HG03039 (cell line): ENCODE measurements around the gene PRMT5.
"Not testable (repeated sequence)": the region's sequence is repeated elsewhere in the genome, so short reads cannot be mapped to it uniquely, and the experiment has no call there.

Source experiments
- ATAC-seq: cut with Tn5 transposase; IDR thresholded peaks from one replicate; pipeline ENCODE4 v1.9.1; 2021; ENCODE audit warnings: mild to moderate bottlenecking, moderate library complexity; ENCODE audit not compliant: unreplicated experiment

The PRMT5 gene

GRCh38 chr14:22935156-22935555, 6.0 kb upstream of the PRMT5 start:
- no peak for ATAC-seq

GRCh38 chr14:22932146-22932545, 3.0 kb upstream of the PRMT5 start:
- ATAC-seq = no peak

- no peak for ATAC-seq
Measured at GRCh38 chr14:22929961-22930364, 787 bp upstream of the PRMT5 start.

GRCh38 chr14:22928237-22929103, 706 bp downstream of the PRMT5 start:
- ATAC-seq = no peak

GRCh38 chr14:22926316-22926715, 2.9 kb downstream of the PRMT5 start:
- ATAC-seq = no peak

GRCh38 chr14:22925513-22925912, 3.7 kb downstream of the PRMT5 start:
- ATAC-seq = no peak

- ATAC-seq = no peak
Measured at GRCh38 chr14:22923746-22924145, 5.4 kb downstream of the PRMT5 start.

GRCh38 chr14:22922294-22922693, 6.9 kb downstream of the PRMT5 start:
- no peak for ATAC-seq

GRCh38 chr14:22920697-22921096, 8.5 kb downstream of the PRMT5 start:
- no peak for ATAC-seq

- ATAC-seq = no peak
Measured at GRCh38 chr14:22919601-22919921, 9.6 kb downstream of the PRMT5 start.

GRCh38 chr14:22918804-22919600, 10.2 kb downstream of the PRMT5 start, which contains the start of gene RBM23:
RBM23 (minus strand) TSS chr14:22919149.
- ATAC-seq = peak; percentile 88

GRCh38 chr14:22915886-22916521, 13.2 kb downstream of the PRMT5 start:
- no peak for ATAC-seq

GRCh38 chr14:22914836-22915235, 14.3 kb downstream of the PRMT5 start:
- not testable (repeated sequence) for ATAC-seq

- ATAC-seq = no peak
Measured at GRCh38 chr14:22910916-22911315, 18.3 kb downstream of the PRMT5 start.

- no peak for ATAC-seq
Measured at GRCh38 chr14:22908601-22909000, 20.6 kb downstream of the PRMT5 start.

- no peak for ATAC-seq
Measured at GRCh38 chr14:22907429-22907828, 21.7 kb downstream of the PRMT5 start.

GRCh38 chr14:22906073-22906472, 23.1 kb downstream of the PRMT5 start:
- ATAC-seq = no peak

- no peak for ATAC-seq
Measured at GRCh38 chr14:22905627-22906026, 23.5 kb downstream of the PRMT5 start.

GRCh38 chr14:22903742-22904087, 25.5 kb downstream of the PRMT5 start:
- no peak for ATAC-seq

GRCh38 chr14:22901799-22902198, 27.4 kb downstream of the PRMT5 start:
- no peak for ATAC-seq

GRCh38 chr14:22900081-22900799, 28.9 kb downstream of the PRMT5 start:
- no peak for ATAC-seq
